Measurements from ENCODE around the gene CYB5A.

The CYB5A gene

DNA sequence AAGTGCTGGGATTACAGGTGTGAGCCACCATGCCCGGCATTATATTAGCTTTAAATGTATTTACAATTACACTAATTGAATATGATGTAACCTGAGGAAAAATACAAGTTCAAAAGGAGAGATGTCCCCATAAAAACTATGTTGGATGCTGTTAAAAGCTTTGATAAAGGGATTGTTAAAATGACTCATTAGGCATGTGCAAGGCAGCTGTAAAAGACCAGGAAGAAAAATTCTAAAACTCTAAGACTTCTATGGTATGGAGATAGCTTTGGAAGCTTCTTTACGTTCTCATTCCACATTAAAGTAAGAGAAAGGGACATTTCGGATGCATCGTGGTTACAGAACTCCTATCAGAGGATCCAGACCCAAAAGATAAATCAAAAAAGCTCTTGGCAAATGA lies 50.3 kb downstream of the CYB5A start:
- H3K36me3 ChIP-seq (replicated peaks) = no peaks in the 10 kb centered on the region
- in situ Hi-C loops (cut with MboI; ENCODE audit: low sequenced_read_pairs) = no loop called here
- no peaks in the 10 kb centered on the region for H3K4me1 ChIP-seq
- H3K9me3 ChIP-seq = no peaks in the 10 kb centered on the region
- no peak for DNase-seq (ENCODE audit: low spot score in 2 of 2)
- H3K4me3 ChIP-seq = no peak overlapping the region
- H3K27me3 ChIP-seq (ENCODE audit: low read depth) = no peaks in the 10 kb centered on the region

DNA sequence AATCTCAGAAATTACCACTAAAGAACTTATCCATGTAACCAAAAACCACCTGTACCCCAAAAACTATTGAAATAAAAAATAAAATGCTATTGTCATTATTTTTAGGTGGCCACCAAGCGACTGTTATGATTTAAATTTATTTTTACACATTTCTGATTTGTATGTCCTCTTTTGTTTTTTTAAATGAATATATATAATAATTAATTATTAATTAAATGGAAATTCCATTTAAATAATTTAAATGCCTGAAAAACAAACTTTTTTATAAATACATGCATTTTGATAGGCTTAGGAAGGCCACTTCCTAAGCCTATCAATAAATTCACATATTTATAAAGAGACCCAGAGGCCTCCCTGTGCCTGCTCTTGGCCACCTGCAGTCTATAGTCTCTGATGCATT lies 52.2 kb downstream of the CYB5A start:
- Histone ChIP-seq H3K4me3 (no peak overlapping the region), H3K9me3 (no peaks in the 10 kb centered on the region), H3K27me3 (ENCODE audit: low read depth) (no peaks in the 10 kb centered on the region), H3K4me1 (no peaks in the 10 kb centered on the region), H3K36me3 (replicated peaks) (no peaks in the 10 kb centered on the region)
- in situ Hi-C loops (cut with MboI; ENCODE audit: low sequenced_read_pairs) = no loop called here
- DNase-seq (ENCODE audit: low spot score in 2 of 2) = no peak

DNA sequence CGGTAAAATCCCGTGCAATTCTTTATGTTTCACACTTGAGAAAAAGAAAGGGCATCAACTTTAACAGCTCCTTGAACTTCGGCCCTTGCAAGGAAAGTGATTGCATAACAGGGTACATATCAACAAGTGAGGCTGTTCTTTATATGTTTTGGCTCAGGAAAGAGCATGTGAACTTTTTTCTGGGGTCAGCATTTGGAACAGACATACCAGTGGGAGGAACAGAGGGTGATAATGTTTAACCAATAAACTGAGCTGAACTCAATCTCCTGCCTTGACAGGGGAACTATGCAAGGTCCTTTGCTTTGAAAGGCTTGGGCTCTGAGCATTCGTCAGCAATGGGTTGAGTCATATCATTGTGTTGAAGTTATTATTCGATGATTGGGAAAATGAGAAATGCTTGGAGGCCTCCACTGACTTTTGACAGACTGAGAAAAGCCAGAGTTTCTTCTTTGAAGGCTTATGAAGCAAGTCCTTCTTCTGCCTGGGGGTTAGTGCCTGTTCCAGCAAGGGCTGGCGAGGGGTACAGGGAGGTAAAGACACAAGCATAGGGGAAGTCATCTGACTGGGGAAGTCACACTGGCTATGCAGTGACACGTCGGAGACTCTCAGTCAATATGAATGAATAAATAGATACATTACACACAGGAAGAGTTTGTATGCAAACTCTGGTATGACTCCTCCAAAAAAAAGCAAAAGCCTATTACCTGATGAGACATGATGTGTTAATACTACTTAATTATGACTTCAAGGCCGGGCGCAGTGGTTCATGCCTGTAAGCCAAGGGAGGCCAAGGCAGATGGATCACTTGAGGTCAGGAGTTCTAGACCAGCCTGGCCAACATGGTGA lies 57.2 kb downstream of the CYB5A start:
- in situ Hi-C loops (cut with MboI; ENCODE audit: low sequenced_read_pairs) = no loop called here
- H3K27me3 ChIP-seq (ENCODE audit: low read depth) = no peaks in the 10 kb centered on the region
- no peaks in the 10 kb centered on the region for H3K9me3 ChIP-seq
- H3K4me3 ChIP-seq = no peak overlapping the region
- DNase-seq (ENCODE audit: low spot score in 2 of 2) = no peak
- no peaks in the 10 kb centered on the region for H3K4me1 ChIP-seq
- no peaks in the 10 kb centered on the region for H3K36me3 ChIP-seq (replicated peaks)

DNA sequence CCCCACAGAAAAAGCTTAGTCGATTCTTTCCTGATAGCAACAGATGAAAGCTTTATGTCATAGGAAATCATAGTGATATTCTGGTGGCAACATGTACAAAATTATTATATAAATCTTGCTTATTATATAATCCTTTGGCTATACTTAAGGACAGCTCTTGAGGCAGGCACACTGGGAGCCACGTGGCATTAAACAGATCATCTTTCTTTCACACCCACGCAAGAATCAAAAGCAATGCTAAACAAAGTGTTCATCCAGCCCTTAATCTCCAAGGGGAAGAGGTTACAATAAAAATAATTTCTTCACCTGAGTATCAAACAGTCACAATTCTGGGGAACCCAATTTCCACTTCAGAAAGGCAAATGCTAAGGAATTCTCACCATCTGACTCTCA lies 57.8 kb downstream of the CYB5A start:
- in situ Hi-C loops (cut with MboI; ENCODE audit: low sequenced_read_pairs) = no loop called here
- Histone ChIP-seq H3K4me3 (no peak overlapping the region), H3K36me3 (replicated peaks) (no peaks in the 10 kb centered on the region), H3K9me3 (no peaks in the 10 kb centered on the region), H3K4me1 (no peaks in the 10 kb centered on the region), H3K27me3 (ENCODE audit: low read depth) (no peaks in the 10 kb centered on the region)
- no peak for DNase-seq (ENCODE audit: low spot score in 2 of 2)

DNA sequence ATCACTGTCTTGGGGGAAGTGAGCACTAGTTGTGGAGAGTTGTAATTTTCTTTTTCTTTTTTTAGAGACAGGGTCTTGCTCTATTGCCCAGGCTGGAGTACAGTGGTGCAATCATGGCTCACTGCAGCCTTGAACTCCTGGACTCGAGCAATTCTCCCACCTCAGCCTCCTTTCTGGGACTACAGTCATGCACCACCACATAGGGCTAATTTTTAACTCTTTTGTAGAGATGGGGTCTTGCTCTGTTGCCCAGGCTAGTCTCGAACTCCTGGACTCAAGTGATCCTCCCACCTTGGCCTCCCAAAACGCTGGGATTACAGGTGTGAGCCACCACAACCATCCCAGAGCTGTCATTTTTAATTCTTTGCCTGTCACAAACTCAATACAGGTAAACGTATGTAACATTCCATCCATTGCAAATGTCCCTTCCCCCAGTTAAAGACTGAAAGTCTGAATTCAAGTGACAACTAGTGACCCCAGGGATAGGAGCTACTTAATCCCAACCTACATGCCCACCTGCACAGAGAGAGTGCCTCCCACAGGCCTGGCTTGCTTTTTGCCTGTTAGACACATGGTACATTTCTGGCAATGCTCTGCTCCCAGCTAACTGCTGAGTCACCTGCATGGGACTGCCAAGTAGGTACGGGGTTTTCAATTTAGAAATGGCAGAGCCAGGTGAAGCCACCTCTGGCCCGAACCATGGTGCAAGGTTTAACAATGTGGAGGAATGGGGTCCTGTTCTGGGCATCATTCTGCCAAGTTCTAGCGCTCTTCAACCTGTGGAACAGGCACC lies 60.6 kb downstream of the CYB5A start:
- no peaks in the 10 kb centered on the region for H3K36me3 ChIP-seq (replicated peaks)
- DNase-seq (ENCODE audit: low spot score in 2 of 2) = no peak
- H3K27me3 ChIP-seq (ENCODE audit: low read depth) = no peaks in the 10 kb centered on the region
- no peak overlapping the region for H3K4me3 ChIP-seq
- H3K4me1 ChIP-seq = no peaks in the 10 kb centered on the region
- in situ Hi-C loops (cut with MboI; ENCODE audit: low sequenced_read_pairs) = no loop called here
- no peaks in the 10 kb centered on the region for H3K9me3 ChIP-seq

DNA sequence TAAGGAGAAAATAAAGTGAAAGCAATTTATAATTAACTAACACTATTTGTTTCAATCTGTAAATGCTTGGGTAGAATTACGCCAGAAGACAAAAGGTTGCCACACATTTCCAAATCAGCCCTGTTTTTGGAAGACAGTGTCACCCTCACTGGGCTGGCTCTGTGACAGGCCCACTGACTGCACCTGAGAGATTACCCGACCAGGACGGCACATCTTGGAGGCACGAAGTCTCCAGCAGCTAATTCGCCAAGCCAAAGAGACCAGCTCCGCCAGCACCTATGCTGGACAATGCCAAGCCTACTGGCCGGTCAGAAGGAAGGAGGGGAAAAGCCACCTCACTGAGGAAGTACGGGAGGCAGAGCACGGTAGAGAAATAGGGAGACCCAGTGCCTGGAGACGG lies 61.9 kb downstream of the CYB5A start:
- Histone ChIP-seq H3K4me1 (no peaks in the 10 kb centered on the region), H3K9me3 (no peaks in the 10 kb centered on the region), H3K4me3 (no peak overlapping the region), H3K36me3 (replicated peaks) (no peaks in the 10 kb centered on the region), H3K27me3 (ENCODE audit: low read depth) (no peaks in the 10 kb centered on the region)
- in situ Hi-C loops (cut with MboI; ENCODE audit: low sequenced_read_pairs) = no loop called here
- no peak for DNase-seq (ENCODE audit: low spot score in 2 of 2)

DNA sequence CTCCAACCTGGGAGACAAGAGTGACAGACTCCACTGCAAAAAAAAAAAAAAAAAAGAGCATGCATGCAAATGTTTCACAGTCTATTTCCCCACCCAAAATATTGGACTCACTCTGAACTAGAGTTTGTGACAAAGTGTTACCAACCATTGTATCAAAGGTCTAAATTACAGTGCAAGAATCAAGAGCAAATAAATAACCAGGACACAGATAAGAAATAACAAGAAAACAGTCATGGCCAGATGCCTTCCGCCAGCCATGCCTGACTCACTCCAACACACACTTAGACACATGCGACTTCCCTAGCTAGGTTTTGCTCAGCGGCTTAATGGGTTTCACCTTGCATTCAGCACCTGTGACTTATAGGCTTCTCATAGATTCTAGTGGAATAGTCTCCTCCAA lies 62.8 kb downstream of the CYB5A start:
- Histone ChIP-seq H3K36me3 (replicated peaks) (no peaks in the 10 kb centered on the region), H3K9me3 (no peaks in the 10 kb centered on the region), H3K27me3 (ENCODE audit: low read depth) (no peaks in the 10 kb centered on the region), H3K4me1 (no peaks in the 10 kb centered on the region), H3K4me3 (no peak overlapping the region)
- in situ Hi-C loops (cut with MboI; ENCODE audit: low sequenced_read_pairs) = no loop called here
- DNase-seq (ENCODE audit: low spot score in 2 of 2) = no peak

DNA sequence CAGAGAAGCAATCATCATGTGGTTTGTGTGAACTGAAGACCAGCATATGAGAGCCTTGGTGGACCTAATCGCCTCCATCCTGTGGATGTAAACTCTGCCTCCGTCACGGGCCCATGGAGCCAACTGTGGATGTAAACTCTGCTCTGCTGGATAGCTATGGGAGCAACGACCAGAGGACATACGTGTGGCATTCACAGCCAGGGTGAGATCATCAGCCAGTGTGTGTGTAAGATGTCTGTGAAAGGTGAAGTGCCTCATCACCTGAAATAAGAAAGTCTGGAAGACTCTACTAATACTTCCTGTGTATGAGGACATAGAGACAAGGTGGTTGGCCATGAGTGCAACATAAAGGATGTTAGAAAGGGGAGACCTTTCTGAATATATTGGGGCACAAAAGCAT lies 63.5 kb downstream of the CYB5A start:
- no peaks in the 10 kb centered on the region for H3K4me1 ChIP-seq
- in situ Hi-C loops (cut with MboI; ENCODE audit: low sequenced_read_pairs) = no loop called here
- no peaks in the 10 kb centered on the region for H3K9me3 ChIP-seq
- no peaks in the 10 kb centered on the region for H3K27me3 ChIP-seq (ENCODE audit: low read depth)
- H3K36me3 ChIP-seq (replicated peaks) = no peaks in the 10 kb centered on the region
- no peak for DNase-seq (ENCODE audit: low spot score in 2 of 2)
- H3K4me3 ChIP-seq = no peak overlapping the region

DNA sequence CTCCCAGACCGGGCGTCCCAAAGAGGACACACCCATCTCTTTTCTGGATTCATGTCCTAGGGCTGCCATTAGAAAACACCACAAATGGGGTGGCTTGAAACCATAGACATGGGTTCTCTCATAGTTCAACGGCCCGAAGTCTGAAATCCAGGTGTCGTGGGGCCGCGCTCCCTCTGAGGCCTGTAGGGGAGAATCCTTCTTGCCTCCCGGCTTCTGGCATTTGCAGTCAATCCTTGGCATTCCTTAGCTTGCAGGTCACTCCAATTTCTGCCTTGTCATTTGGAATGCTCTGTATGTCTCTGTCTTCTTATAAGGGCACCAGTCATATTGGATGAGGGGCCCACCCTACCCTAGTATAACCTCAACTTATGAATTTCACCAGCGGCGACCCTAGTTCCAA lies 65.1 kb downstream of the CYB5A start:
- H3K9me3 ChIP-seq = no peaks in the 10 kb centered on the region
- H3K4me3 ChIP-seq = no peak overlapping the region
- H3K4me1 ChIP-seq = no peaks in the 10 kb centered on the region
- no peak for DNase-seq (ENCODE audit: low spot score in 2 of 2)
- H3K27me3 ChIP-seq (ENCODE audit: low read depth) = no peaks in the 10 kb centered on the region
- H3K36me3 ChIP-seq (replicated peaks) = no peaks in the 10 kb centered on the region
- in situ Hi-C loops (cut with MboI; ENCODE audit: low sequenced_read_pairs) = no loop called here

DNA sequence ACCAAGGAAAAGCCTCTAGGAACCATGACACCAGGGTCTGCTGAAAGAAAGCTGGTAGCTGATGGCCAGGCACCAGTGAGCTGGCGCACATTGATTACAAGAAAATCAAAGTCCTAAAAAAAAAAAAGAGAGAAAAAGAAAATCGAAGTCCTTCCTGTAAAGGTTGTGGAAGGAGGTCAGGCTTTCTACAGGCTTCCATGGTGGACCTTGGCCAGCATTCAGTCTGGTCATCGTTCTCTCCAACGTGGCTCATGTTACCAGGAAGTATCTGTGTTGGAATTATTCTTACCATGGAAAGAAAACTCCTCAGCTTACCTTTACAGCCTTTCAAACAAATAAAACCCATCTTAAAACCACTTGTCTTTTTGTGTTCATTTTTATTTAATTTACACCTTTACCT lies 65.6 kb downstream of the CYB5A start:
- Histone ChIP-seq H3K4me3 (no peak overlapping the region), H3K9me3 (no peaks in the 10 kb centered on the region), H3K27me3 (ENCODE audit: low read depth) (no peaks in the 10 kb centered on the region), H3K4me1 (no peaks in the 10 kb centered on the region), H3K36me3 (replicated peaks) (no peaks in the 10 kb centered on the region)
- no peak for DNase-seq (ENCODE audit: low spot score in 2 of 2)
- in situ Hi-C loops (cut with MboI; ENCODE audit: low sequenced_read_pairs) = no loop called here

DNA sequence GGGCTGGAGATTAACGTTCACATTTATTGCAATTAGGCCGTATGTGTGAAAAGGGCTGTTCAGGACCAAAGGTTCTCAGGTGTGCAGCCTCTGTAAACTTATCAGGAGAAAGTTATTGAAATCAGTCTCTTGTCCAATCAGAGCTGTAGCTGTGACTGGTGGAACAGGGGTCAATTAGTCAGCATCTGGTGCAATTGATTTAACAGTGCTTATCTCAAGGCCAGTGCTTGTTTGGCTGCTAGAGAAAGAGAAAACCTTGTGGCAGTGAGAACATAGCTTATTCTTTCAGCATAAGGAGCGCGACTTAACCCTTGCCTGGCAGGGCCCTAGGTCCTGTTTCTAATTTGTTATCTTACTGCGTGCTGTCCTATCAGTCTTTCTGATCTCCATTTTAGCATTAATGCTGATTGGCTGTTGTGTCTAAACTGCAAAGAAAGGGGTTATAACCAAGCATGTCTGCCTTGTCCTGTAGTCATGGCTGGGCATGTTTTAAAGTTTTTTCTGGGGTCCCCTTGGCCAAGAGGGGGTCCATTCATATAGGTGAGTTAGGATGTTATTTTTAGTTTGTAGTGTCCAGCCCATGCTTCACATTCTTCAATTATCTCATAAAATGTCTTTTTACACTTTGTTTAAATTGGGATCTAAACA lies 66.4 kb downstream of the CYB5A start:
- in situ Hi-C loops (cut with MboI; ENCODE audit: low sequenced_read_pairs) = no loop called here

DNA sequence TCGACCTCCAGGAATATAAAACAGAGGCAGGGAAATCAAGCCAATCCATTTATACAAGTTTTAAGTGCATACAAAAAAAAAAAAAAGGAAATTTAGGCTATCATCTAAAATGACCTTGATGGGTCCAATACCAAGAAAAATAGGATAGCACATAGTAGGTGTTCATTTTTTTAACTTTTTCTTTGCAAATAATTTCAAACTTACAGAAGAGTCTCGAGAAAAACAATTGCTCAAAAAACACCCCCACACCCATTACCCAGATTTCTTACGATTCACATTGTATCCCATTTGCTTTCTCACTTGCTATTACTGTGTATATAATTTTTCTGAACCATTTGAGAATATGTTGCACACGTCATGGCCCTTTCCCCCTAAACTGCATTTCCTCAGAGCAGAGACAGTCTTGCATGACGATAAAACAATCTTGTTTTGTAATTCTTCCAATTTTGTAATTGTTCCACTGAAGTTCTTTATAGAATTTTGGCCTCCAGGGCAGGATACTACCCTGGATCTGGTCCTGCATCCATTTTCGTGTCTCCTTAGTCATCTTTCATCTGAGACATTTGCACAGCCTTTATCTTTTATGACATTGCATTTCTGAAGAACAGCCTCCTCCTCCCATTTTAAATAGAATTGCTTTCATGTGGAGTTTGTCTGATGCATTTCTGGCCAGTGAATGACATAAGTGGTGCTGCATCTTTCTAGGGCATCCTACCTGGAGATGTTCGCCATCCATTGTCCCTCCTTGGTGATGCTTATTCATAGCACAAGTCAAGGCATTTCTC lies 68.9 kb downstream of the CYB5A start:
- H3K27me3 ChIP-seq (ENCODE audit: low read depth) = no peaks in the 10 kb centered on the region
- no peaks in the 10 kb centered on the region for H3K4me1 ChIP-seq
- H3K9me3 ChIP-seq = no peaks in the 10 kb centered on the region
- in situ Hi-C loops (cut with MboI; ENCODE audit: low sequenced_read_pairs) = no loop called here
- no peak overlapping the region for H3K4me3 ChIP-seq
- DNase-seq (ENCODE audit: low spot score in 2 of 2) = no peak
- H3K36me3 ChIP-seq (replicated peaks) = no peaks in the 10 kb centered on the region

More for the DNA sequence above, 66.4 kb downstream of the CYB5A start:
- Histone ChIP-seq H3K36me3 (replicated peaks) (no peaks in the 10 kb centered on the region), H3K9me3 (no peaks in the 10 kb centered on the region), H3K27me3 (ENCODE audit: low read depth) (no peaks in the 10 kb centered on the region), H3K4me1 (no peaks in the 10 kb centered on the region), H3K4me3 (no peak overlapping the region)
- no peak for DNase-seq (ENCODE audit: low spot score in 2 of 2)

DNA sequence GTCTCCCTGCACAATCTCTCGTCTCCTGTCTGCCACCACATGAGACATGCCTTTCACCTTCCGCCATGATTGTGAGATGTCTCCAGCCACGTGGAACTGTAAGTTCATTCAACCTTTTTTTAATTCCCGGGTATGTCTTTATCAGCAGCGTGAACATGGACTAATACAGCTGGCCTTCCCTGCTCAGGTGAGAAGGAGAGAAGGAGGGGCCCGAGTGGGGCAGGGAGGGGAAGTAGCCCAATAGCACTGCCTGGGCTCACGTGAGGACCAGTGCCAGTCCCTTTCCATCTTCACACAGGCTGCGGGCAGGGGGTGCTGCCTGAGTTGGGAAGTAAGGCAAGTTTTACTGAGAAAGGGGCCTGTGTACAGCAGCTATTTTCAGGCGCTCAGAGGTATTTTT lies 70.7 kb downstream of the CYB5A start:
- DNase-seq (ENCODE audit: low spot score in 2 of 2) = no peak
- Histone ChIP-seq H3K4me3 (no peak overlapping the region), H3K9me3 (no peaks in the 10 kb centered on the region), H3K36me3 (replicated peaks) (no peaks in the 10 kb centered on the region), H3K4me1 (no peaks in the 10 kb centered on the region), H3K27me3 (ENCODE audit: low read depth) (no peaks in the 10 kb centered on the region)
- in situ Hi-C loops (cut with MboI; ENCODE audit: low sequenced_read_pairs) = no loop called here
